C4-2B (cell line): ENCODE measurements around the gene RHOD.

ENCODE experiments used
- ZFX ChIP-seq: fragments of 450-650 bp; IDR thresholded peaks from 2 replicates; pipeline ENCODE4 v1.6.1; 2017
- TF ChIP-seq, protein P1 (sequence below): fragments of 450-650 bp; conservative IDR thresholded peaks from 2 replicates; pipeline ENCODE4 v1.5.1; 2017; ENCODE audit warnings: mild to moderate bottlenecking

GRCh38 chr11:67072295-67072694 lies 15.6 kb downstream of the RHOD start:
- TF ChIP-seq, protein P1, sequence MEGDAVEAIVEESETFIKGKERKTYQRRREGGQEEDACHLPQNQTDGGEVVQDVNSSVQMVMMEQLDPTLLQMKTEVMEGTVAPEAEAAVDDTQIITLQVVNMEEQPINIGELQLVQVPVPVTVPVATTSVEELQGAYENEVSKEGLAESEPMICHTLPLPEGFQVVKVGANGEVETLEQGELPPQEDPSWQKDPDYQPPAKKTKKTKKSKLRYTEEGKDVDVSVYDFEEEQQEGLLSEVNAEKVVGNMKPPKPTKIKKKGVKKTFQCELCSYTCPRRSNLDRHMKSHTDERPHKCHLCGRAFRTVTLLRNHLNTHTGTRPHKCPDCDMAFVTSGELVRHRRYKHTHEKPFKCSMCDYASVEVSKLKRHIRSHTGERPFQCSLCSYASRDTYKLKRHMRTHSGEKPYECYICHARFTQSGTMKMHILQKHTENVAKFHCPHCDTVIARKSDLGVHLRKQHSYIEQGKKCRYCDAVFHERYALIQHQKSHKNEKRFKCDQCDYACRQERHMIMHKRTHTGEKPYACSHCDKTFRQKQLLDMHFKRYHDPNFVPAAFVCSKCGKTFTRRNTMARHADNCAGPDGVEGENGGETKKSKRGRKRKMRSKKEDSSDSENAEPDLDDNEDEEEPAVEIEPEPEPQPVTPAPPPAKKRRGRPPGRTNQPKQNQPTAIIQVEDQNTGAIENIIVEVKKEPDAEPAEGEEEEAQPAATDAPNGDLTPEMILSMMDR, result no peak
- TF ChIP-seq ZFX, result no peak
